Psoas muscle (tissue), 8 donors: ENCODE data around the gene CD69. TPM values are rescaled to one million over a fixed set of nuclear protein-coding genes. Genes with fewer than 3 reads are reported as not detected.

Experiments used
- ATAC-seq, 4 donors: fragments of 200-7000 bp; cut with Tn5 transposase; one replicate each; pipeline ENCODE4 v1.9.1; 2020; ENCODE audit warnings: moderate library complexity in 3 of 4, mild to moderate bottlenecking in 2 of 4
- DNase-seq, 2 donors: peaks; one replicate each; pipeline ENCODE4 v3.0.0-alpha.2; 2020
- H3K27ac ChIP-seq: fragments of 200-600 bp; one replicate; pipeline ENCODE4 v1.8.0; 2022
- H3K27me3 ChIP-seq, 3 donors: fragments of 200-600 bp in 1 of 3; one replicate each; pipeline versions ENCODE4 v1.6.1 to v1.8.0; 2013 to 2022; ENCODE audit warnings: low read length in 2 of 3, mild to moderate bottlenecking in 2 of 3, moderate library complexity in 1 of 3; ENCODE audit not compliant: insufficient read depth in 3 of 3
- H3K36me3 ChIP-seq, 2 donors: fragments of 200-600 bp in 1 of 2; one replicate each; pipeline versions ENCODE4 v1.6.1 to v1.8.0; 2013 to 2022; ENCODE audit warnings: low read depth in 1 of 2, mild to moderate bottlenecking in 1 of 2, moderate library complexity in 1 of 2; ENCODE audit not compliant: insufficient read depth in 1 of 2
- H3K4me1 ChIP-seq: fragments of 200-600 bp; one replicate; pipeline ENCODE4 v1.8.0; 2022
- H3K4me3 ChIP-seq: fragments of 200-600 bp; one replicate; pipeline ENCODE4 v1.8.0; 2022; ENCODE audit warnings: mild to moderate bottlenecking
- H3K9me3 ChIP-seq: fragments of 200-600 bp; one replicate; pipeline ENCODE4 v1.8.0; 2022
- CTCF ChIP-seq: fragments of 200-600 bp; IDR thresholded peaks from one replicate; pipeline ENCODE4 v1.8.0; 2022; ENCODE audit warnings: antibody characterized with exemption
- WGBS, 3 donors: extraction: QIAGEN DNeasy Blood & Tissue Kit; methylation state at CpG; one replicate each; pipeline versions ENCODE4 v1.1.6 to v1.1.7; 2013; 5-methylcytosine and 5-hydroxymethylcytosine counted together
- intact Hi-C, 2 donors: fragments of 100-400 bp; cut with DNase I; formaldehyde crosslinking; loops; one replicate each; pipeline versions ENCODE4 v1.11.0 to v1.14.2; 2022
- polyA plus RNA-seq, 3 donors: library from polyadenylated mRNA; stranded (reverse); fragments of 200-250 nt; gene quantifications; one replicate each; pipeline ENCODE4 v1.2.3, GENCODE V29; 2013
- total RNA-seq, 4 donors: library from RNA; stranded (reverse); fragmentation: NEBNext Ultra II Directional in 2 of 4; extraction: Animal tissue kit (Norgen Biotek cat#: 25700) in 2 of 4; gene quantifications; one replicate each; pipeline versions ENCODE4 v1.2.1 to v1.2.4, GENCODE V29; 2021 to 2023
- donor health status: healthy with polysubstance abuse.
- donor health status: DM: no; HTN: no; CAD: no; lungs with moderate emphysema.
- donor health status: Bipolar disorder and iron deficiency.
- donor health status: healthy.
- donor health status: DM: yes; HTN: yes; CAD: no.
- donor health status: DM: no; HTN: no; CAD: no.
- donor health status: DM: no; HTN: no; CAD: no.
- donor health status: DM: yes; HTN: yes; CAD: no.

The CD69 gene
- total and polyA plus RNA-seq, 7 donors, result 0.13 to 1.1 (median 0.49) TPM

- 64 to 66% (median 66%) methylated on average over 3 of the region's 3 CpGs for WGBS, 3 donors
These were observed 30.7 kb downstream of the CD69 start for GRCh38 chr12:9730011-9730410.

GRCh38 chr12:9729082-9729481 lies 31.6 kb downstream of the CD69 start:
- H3K4me3 ChIP-seq, result no peak overlapping the region
- ATAC-seq (no peak), DNase-seq (no peak)
- H3K9me3 ChIP-seq, result no peaks in the 10 kb centered on the region
- intact Hi-C loops, result no loop called here
- TF ChIP-seq CTCF, result no peak
- H3K27me3 ChIP-seq, result no peaks in the 10 kb centered on the region
- no peak overlapping the region for H3K27ac ChIP-seq
- no peaks in the 10 kb centered on the region for H3K4me1 ChIP-seq
- H3K36me3 ChIP-seq, result no peaks in the 10 kb centered on the region

More at GRCh38 chr12:9730011-9730410, 30.7 kb downstream of the CD69 start:
- no peaks in the 10 kb centered on the region for H3K36me3 ChIP-seq
- H3K27me3 ChIP-seq, result no peaks in the 10 kb centered on the region
- no peaks in the 10 kb centered on the region for H3K4me1 ChIP-seq
- DNase-seq (no peak), ATAC-seq (no peak)
- H3K27ac ChIP-seq, result no peak overlapping the region
- TF ChIP-seq CTCF, result no peak
- intact Hi-C loops, result no loop called here
- H3K4me3 ChIP-seq, result no peak overlapping the region
- H3K9me3 ChIP-seq, result no peaks in the 10 kb centered on the region

DNA sequence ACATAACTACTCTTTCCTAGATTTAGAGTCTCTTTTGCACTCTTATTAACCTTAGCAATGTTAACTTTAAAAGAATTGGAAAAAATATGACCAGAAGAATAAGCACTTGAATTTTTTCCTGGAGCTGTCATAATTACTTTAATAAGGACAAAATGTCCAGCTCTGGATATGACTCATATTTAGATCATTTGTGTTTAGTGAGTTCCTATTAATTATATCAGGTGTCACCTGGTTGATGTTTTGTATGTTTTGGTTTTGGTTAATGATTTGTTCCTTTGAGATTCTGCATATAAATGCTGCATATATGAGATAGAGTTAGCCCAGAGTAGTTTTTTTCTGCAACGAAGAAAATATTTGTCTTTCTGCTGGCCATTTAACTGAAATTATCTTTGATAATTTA lies 32.9 kb downstream of the CD69 start:
- Histone ChIP-seq H3K4me3 (no peak overlapping the region), H3K36me3 (no peaks in the 10 kb centered on the region), H3K27ac (no peak overlapping the region), H3K27me3 (no peaks in the 10 kb centered on the region), H3K4me1 (no peaks in the 10 kb centered on the region), H3K9me3 (no peaks in the 10 kb centered on the region)
- intact Hi-C loops, result no loop called here
- DNase-seq (no peak), ATAC-seq (no peak)
- WGBS, 3 donors, result 77 to 88% (median 81%) methylated on average over 1 of the region's 1 CpG
- TF ChIP-seq CTCF, result no peak

DNA sequence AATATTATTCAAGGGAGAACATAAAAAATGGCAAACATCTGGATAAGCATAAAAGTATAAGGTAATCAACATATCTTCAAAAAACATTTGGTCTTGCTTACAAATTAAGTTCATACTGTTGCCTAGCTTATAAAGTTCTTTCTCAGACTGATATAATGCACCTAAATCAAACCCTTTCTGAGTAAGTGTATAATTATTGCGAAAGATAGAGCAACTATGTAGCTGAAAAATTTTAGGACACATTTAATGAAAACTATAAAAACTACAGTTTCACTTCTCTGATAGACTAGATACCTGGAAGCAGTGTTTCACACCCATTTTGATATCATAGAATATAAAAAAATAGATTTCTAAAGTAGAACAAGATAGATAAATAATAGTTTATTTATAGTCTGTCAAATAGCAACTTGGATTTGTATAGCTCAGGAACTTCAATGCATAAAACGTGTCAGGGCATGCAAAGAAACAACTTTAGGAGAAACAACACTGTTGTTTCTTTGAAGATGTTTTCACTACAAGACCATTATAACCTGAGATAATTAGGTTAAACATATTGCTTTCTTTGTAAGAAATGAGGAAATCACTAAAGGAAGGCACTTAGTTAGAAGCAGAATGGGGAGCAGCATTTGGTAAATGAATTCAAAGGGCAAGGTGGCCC lies 35.4 kb downstream of the CD69 start:
- Histone ChIP-seq H3K4me1 (no peaks in the 10 kb centered on the region), H3K27ac (no peak overlapping the region), H3K27me3 (no peaks in the 10 kb centered on the region), H3K36me3 (no peaks in the 10 kb centered on the region), H3K4me3 (no peak overlapping the region), H3K9me3 (no peaks in the 10 kb centered on the region)
- TF ChIP-seq CTCF, result no peak
- 60 to 76% (median 60%) methylated on average over 2 of the region's 2 CpGs for WGBS, 3 donors
- ATAC-seq (no peak), DNase-seq (no peak)
- intact Hi-C loops, result no loop called here

GRCh38 chr12:9724023-9724422 lies 36.7 kb downstream of the CD69 start:
- DNase-seq (no peak), ATAC-seq (no peak)
- Histone ChIP-seq H3K36me3 (no peaks in the 10 kb centered on the region), H3K9me3 (no peaks in the 10 kb centered on the region), H3K4me3 (no peak overlapping the region), H3K4me1 (no peaks in the 10 kb centered on the region), H3K27me3 (no peaks in the 10 kb centered on the region), H3K27ac (no peak overlapping the region)
- intact Hi-C loops, result no loop called here
- WGBS, 3 donors, result 82 to 90% (median 85%) methylated on average over 1 of the region's 1 CpG
- TF ChIP-seq CTCF, result no peak
